NCI-H128 (cell line): ENCODE results near the gene CFAP92.
"Not testable (repeated sequence)": the region's sequence is repeated elsewhere in the genome, so short reads cannot be mapped to it uniquely, and the experiment has no call there.

Source experiments
- DNase-seq: peaks from one replicate; lab custom pipeline; 2025; ENCODE audit not compliant: unreplicated experiment; lab: John Stamatoyannopoulos, UW

Gene CFAP92

DNA sequence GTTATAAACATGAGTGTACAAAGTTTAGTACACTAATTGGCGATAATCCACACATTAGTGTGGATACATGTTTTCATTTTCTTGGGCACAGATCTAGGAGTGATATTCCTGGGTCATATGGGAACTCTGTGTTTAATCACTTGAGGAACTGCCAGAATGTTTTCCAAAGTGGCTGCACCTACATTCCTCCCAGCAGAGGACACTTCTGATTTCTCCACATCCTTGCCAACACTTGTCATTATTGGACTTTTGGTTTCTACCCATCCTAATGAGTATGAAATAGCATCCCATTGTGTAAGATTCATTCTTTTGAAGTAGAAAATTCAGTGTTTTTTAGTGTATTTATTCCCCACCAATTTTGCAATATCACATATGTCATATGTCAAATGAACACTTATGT, 53.6 kb downstream of the CFAP92 start:
- DNase-seq = no peak

DNA sequence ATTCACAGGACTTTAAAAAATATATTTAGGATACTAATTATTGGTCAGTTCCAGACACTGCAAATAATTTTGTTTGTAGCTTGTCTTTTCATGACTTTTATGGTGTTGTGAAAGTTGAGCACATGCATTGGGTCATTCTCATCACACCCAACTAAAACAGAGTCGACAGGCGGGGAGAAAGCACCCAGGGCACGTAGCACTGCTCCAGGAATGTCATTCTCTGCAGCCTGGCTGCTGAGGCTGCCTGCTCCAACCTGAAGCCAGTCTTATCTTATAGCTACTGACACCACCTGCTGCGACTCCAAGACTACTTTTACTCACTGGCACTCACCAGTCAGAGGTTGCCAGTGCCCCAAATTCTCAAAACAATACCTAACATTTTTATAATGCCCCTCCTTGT, 57.5 kb downstream of the CFAP92 start:
- DNase-seq = no peak

GRCh38 chr3:128935922-128936321, 58.0 kb downstream of the CFAP92 start:
- no peak for DNase-seq

DNA sequence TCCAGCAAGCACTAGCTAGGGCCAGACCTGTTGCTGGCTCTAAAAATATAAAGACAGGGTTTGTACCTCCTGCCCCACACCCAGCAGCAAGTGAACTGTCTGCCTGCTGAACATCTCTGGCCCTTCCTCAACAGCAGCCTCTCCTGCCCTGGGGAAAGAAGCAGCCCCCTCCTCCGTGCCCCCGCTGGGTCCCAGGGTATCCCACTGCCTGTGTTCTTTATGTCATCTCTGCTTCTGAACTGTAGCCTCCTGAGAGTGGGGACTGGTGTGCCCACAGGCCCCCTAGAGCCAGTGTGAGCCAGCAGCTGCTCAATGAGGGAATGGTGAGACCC, 60.0 kb downstream of the CFAP92 start:
- no peak for DNase-seq

- no peak for DNase-seq
Observed at GRCh38 chr3:128933213-128933921, 60.5 kb downstream of the CFAP92 start.

DNA sequence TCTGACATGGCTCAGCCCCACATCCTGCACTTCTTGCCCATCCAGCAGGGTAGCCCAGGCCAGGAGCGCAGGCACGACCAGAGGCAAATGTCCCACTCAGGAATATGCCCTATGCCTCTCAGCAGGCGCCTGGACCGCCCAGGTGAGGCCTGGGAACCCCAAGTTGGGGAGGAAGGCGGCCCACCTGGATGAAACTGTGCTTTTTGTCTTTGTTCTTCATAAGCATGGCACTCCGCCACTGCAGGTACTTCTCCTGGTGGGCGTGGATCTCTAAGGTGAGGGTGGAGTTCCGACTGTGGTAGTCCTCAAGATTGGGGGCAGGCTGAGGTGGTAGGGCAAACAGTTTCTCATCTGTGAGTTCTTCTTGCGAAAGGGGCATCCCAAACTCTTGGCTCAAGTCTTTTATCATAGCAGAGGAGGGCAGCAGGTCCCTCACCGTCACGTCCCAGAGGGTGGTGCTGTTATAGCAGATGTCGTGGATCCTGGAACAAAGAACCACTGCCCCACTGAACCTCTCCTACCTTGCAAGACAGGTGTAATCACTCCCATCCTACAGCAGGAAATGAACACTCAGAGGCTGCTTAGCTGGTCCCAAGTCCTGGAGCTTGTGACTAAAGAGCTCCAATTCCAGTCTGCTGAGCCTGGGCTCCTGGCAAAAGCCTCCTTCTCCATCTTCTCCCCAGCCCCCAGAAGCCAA, 61.2 kb downstream of the CFAP92 start:
- DNase-seq = no peak

DNA sequence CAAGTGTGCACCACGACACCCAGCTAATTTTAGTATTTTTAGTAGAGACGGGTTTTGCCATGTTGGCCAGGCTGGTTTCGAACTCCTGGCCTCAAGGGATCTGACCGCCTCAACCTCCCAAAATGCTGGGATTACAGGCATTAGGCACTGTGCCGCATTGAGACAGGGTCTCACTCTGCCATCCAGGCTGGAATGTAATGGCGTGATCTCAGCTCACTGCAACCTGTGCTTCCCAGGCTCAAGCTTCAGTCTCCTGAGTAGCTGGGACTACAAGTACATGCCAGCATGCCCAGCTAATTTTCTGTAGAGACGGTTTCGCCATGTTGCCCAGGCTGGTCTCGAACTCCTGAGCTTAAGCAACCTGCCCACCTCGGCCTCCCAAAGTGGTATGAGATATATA, 62.8 kb downstream of the CFAP92 start:
- DNase-seq = no peak

GRCh38 chr3:128929364-128929763, 64.5 kb downstream of the CFAP92 start:
- DNase-seq = no peak

DNA sequence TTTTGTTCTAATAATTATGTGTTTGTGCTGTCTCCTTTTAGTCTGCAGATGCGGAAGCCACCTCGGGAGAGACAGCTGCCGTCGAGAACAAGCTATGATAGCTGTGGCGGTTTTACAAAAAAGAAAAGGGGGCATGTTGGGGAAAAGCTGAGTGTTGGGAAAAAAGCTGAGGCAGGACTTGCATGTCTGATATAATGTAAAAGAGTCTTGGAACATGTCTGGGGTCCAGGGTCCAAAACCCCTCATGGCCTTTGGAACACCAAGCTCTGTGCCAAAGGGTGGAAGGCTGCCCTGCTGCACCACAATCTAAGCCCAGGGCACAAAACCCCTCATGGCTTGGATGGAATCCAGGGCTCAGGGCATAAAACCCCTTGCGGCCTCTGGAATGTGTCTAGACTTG, 69.9 kb downstream of the CFAP92 start:
- DNase-seq = not testable (repeated sequence)

DNA sequence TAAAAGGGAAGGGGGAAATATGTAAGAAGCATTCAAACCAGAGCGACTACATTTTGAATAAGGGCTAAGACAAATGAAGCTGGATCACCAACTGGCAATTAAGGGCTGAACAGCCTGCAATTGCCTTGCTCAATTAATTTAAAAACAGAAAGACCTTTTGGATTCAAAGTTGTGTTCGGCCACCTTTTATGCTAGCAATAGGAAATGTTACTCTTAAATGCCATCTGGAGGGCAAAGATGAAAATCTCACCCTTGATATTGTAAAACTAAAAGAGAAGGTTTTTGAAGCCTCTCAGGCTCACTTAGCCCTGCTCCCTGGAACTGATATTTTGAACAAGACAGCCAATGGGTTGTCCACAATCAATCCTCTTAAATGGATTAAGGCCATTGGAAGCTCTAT, 70.3 kb downstream of the CFAP92 start:
- DNase-seq = no peak

DNA sequence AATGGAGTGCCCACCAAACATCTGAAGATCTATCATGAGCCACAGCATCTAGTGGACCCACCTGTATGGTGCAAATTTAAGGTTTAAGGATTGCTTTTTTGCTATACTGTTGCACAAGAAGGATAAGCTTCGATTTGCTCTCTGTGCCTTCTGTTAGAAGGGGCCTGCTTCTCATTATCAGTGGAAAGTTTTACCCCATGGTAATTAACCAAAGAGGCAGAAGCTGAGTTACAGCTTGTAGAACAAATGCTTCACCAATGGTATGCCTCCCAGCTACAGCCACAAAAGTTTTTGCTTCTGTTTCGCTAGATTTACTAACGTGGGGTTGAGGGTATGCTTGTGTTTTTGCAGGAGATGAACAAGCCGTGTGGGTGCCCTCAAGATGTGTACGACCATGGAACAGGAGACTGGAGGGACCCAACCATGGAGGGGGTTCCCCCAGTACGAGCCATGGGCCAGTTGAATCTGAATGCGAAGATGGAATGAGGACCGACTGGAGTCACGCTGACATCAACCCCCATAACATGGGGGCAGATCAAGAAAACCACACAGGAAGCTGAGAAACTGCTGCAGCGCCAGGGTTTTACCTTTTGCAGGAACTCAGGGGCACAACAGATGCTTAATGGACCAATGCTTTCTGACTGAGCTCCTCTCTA, 70.9 kb downstream of the CFAP92 start:
- DNase-seq = no peak

GRCh38 chr3:128919988-128920387, 73.9 kb downstream of the CFAP92 start:
- DNase-seq = no peak

- no peak for DNase-seq
Observed at GRCh38 chr3:128917291-128917690, 76.6 kb downstream of the CFAP92 start.

DNA sequence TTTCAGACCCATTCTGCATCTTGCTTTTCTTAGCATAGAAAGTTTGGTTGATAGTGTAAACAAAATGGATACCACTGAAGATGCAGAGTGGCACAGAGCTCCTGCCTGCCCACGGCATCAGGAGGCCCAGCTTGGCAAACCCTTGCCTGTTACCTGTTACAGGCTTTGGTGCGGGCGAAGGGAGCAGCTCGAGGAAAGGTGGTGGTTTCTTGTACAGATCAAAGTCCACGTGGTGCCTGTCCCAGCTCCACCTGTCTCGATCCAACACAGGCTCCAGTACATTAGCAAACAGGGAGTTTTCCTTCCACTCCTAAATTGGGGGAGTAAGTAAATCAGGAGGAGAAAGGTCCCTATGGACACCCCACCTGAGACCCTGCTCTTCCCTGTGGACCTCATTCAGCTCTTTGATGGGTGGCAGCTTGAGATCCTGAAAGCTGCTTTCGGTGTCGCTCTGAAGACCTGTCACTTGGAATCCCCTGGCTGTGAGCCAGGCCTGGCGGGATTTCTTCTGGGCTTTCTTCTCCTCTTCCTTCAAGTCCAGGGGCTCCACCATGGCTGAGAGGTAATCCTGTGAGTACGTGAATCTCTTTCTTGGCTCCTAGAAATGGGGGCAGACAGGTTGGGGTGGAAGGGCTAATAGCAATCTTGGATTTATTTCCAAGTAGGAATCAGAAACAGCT, 78.8 kb downstream of the CFAP92 start:
- no peak for DNase-seq

GRCh38 chr3:128911911-128912310, 82.0 kb downstream of the CFAP92 start:
- DNase-seq = no peak

- no peak for DNase-seq
Observed at GRCh38 chr3:128910006-128910405, 83.9 kb downstream of the CFAP92 start.

DNA sequence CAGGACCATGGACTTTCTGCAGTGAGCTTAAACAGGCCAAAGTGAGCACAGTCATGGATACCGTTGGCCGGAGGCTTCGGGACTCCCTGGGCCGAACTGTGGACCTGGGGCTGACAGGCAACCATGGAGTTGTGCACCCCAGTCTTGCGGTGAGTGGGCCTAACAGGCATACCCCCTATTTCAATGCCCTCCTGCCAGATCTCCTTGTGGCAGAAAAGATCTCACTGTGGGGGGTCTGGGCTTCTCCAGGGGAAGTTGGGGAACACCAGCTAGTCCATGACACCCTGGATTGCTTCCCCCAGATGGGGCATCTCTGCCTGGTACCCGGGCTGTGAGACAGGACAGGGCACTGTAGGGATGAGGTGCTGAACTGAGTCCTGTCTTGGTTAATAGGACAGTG, 84.9 kb downstream of the CFAP92 start:
- no peak for DNase-seq

GRCh38 chr3:128907706-128908445, 86.0 kb downstream of the CFAP92 start:
- no peak for DNase-seq

DNA sequence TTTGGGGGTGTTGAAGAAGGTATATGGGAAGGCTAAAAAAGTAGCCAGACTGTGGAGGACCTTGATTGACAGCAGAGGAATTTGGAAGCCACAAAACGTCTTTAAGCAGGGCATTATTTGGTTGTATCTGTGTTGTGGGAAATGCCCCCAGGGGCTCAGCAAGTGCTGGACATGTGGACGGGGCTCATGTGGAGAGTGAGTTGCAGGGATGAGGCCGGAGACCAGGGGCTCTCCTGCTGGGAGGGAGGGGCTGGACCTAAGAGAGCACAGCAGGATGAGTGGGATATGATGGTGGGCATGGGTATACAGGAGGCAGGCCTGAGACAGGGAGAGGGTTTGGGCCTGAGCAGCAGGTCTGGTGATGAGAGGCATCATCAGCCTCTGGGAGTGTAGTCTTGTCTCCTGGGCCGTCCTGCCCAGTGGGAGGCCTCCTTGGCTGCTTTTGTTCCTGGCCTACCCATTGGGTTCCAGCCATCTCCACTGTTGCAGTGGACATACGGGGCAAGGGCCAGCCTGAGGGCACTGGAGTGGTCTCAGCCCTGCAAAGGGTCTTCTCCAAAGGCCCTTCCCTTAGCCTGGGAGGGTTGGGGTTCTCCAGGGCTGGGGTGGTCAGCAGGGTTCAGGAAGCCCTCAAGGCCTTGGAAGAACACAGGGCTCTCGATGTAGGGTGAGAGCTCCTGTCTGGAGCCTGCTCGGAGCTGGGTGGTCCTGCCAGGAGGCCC, 86.9 kb downstream of the CFAP92 start:
- DNase-seq = no peak

DNA sequence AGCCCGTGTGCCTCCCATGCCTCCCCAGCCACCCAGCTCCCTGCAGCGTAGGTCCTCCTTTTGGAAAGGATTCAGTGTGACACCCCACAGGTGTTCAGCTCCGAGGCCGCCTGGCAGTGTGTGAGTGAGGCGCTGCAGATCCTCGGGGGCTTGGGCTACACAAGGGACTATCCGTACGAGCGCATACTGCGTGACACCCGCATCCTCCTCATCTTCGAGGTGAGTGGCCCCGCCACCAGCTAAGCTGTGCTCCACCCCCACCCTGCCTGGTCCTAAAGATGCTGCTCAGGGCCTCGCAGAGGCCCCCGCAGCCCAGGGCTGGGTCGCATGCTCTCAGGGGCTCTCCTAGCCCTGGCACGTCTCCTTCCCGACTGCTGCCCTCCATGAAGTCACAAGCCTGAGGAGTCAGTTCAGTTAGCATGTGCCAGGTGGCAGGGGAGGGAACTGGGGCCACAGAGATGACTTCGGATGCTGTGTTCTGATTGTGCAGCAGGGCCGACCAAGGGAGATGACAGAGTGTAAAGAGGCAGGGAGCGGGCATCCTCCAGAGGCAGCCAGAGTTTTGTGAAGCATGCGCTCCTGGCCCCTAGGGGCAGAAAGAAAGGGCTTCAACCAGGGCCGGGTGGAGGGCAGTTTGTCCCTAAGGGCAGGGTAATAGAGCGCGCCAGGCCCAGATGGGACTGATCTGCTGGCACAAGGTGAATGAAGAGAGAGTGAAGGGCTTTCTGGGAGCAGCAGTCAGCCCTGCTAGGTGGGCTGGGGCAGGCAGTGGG, 87.7 kb downstream of the CFAP92 start:
- DNase-seq = no peak
